GM21423 (cell line): Measurements from ENCODE around the gene AKAP6.
"Not testable (repeated sequence)": the region's sequence is repeated elsewhere in the genome, so short reads cannot be mapped to it uniquely, and the experiment has no call there.

Source experiments
- ATAC-seq: cut with Tn5 transposase; IDR thresholded peaks from one replicate; pipeline ENCODE4 v1.9.1; 2021; ENCODE audit warnings: mild to moderate bottlenecking, moderate library complexity; ENCODE audit not compliant: unreplicated experiment

Gene AKAP6

DNA sequence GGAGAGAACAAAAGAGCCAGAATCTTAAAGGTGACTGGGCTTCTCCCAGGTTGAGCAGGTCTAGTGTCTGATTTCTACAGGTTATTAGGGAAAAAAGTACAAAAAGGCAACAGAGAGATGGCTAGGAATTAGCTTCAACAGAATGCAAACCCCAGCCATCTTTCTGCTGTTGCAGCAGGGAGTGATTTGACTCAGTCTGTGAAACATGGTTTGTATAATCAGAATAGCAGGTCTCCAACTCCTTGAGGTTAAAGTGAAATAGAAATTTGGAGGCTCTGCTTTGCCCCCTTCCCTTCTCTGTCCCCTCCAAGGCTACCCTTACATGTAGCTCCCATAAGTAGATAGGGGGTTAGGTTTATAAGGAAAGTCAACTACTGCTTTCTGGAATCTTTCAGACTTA, 105.8 kb downstream of the AKAP6 start:
- ATAC-seq = no peak

DNA sequence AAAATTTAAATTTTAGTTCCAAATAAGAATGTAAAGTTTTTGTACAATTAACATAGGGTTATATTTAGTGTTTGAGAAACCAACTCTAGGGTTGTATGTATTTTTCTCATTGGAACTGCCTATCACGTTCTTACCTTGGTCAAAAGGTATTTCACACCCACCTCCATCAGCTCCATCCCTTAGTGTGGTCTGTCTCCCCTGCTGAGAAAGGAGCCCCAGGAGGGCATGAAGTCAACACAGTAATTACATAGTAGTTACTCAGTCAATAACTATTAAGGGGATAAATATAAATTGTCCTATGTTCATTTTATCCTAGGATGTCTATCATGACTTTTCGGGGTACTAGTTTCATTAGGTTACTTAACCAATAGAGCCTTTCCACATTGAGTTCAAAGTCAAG, 106.3 kb downstream of the AKAP6 start:
- no peak for ATAC-seq

DNA sequence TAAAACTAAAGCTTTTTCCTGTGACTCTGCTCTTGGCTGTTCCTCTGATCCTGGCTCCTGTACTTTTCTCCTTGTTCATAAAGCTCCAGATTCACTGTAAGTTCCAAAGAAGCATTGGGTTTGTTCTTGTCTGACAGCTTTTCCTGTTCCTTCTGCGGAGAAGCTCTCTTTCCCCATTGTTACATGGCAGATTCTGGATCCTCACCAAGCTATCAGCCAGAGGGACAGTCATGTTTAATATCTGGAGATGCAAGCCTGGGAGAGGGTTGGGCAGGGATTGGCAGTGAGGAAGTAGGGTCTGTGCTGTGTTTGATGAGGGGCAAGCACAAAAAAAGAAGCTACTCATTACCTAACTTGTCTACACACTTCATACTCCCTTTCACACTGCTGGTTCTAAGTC, 107.9 kb downstream of the AKAP6 start:
- no peak for ATAC-seq

DNA sequence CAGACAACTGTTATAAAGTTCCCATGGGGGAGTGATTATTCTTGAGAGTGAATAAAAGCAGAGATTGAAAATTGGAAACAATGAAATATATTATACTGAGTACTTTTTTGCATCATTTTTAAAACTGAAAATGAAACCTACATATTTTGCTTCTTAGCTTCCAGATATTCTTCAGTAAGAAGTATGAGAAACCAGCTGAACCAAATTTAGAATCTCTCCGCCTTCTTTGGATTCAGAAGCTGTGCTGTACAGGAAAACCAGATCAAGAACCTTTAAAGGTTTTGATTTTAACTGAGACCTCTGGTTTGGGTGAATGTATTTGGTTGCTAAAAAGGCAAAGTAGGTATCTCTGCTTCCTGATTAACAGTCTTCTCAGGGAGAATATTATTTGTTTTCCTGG, 109.4 kb downstream of the AKAP6 start:
- ATAC-seq = no peak

DNA sequence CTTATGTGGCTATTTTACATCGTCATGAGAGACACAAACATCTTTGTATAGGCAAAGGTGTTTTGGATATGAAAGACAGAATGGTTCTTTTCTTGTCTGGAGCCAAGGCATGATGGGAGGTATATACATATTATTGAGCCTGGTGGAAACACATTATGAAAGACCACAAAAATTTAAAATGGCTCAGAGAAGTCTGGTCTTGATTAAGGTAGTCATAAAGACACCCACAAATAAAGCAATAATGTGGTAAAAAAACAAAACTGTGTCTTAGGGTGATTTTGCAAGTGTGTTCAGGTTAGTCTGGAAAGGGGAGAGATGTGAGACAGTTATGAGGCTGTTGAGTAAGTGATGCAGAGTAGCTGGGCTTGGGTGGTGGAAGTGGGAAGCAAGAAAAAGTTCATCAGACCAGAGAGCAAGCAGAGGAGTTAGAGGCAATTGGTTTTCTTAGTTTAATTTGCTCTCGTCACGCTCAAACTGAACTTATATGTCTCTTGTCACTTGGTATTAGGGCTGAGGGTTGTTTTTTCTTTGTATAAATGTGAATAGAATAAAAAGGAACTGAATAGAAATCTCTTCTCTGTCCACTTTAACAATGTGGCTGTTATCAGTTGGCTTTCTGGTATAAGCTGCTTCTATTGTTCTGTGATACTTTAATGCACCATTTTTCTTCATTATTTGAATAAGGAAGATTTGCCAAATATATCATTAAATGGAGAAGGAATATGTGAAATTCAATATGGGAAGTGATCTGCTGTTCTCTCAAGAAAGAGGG, 115.0 kb downstream of the AKAP6 start:
- no peak for ATAC-seq

DNA sequence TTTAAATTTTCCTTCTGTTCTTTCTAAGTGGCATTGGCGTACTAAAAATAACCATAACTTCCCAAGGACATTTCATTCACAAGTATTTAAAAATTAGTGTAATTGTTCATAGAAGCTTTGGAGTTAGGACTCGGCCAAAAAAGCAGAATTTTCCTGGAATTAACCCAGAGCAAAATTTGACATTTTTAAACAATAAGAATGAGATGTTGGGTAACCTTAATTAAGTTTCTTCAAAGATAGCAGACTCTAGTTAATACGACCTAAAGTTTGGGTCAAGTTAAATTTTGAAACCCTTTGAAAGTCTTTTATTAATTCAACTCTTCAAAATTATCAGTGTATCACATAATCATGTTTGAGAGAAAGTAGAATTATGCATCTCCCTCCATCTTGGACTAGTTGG, 118.3 kb downstream of the AKAP6 start:
- no peak for ATAC-seq

DNA sequence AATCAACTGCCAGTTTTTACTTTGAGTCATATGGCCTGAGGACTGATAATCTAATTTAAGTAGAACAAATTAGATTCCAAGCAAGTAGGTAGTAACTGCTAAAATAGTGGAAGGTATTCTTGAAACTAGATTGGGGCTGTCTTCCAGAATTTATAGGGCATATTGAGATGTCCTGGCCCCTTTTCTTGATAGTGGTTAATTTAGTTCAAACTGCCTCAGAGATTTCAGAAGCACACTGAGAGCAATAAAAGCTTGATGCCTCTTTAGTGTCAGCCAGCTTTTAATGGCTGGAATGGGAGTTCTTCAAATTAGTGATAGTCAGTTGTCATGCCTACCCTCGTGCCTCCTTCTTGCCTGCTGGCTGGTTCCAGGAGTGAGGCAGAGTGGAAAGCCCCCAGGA, 120.5 kb downstream of the AKAP6 start:
- no peak for ATAC-seq

DNA sequence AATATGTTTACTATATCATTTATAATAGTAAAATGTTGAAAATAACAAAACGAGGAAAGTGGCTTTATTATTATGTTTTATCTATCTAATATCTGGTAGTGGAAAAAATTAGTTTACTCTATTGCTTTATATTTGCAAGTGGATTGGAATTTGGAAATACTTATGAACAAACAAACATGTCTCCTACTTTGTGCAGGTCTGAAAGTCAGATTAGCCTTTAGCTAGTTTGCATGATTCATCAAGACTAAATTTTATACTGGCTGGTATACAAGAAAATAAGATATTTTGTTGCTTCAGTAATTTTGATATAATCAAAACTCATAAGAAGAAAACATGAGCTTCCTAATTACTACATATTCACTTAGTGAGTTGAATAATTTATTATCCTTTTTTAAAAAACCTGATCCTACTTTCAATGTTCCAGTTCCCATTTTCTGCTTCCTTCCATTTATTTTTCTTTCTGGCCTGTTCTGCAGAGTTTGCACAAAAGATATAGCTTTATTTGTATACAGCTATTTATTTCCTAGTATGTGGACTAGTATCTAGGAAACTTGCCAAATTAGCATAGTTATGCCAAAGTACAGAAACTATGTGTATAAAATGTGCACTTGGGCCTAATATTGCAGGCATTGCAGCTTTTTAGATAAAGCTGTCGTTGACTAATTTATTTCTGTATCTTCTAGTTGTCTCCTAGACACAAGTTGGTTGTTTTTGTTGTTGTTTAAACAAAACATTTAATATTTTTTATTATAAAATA, 122.0 kb downstream of the AKAP6 start:
- no peak for ATAC-seq

DNA sequence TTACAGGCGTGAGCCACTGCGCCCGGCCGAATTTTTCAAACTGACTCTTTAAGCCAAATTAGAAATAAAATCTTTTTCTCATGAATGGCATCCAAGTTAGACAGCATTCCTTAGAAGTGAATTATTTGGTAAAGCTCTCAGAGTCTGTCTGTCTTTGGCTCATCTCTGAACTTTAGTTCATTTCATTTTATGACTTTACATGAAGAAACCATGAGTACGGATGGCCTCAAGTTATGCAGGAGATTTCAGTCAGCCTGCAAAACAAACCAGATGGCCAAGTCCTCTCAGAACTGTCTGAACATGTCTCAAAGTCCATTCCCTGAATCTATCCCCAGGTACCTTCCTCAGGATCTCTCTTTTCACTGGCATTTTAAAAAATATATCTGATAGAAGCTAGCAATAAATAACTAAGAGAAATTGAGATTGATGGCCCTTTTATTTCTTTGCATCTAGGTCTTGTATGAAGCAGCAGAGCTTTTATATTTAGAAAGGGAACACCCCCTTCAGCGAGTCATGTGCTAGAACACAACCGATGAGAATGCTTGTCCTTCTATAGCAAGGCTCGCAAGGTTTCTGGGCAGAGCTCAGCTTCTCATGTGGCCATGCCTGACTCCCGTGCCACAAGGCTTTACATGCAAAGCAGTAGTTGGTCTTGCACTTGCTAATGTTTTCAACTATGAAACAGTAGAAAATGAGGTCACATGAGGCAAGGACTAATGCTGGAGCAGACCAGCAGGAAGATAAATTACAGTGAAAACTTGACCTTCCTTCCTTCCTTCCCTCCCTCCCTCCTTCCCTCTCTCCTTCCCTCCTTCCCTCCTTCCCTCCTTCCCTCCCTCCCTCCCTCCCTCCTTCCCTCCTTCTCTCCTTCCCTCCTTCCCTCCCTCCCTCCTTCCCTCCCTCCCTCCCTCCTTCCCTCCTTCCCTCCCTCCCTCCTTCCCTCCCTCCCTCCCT, 125.0 kb downstream of the AKAP6 start:
- ATAC-seq = no peak

DNA sequence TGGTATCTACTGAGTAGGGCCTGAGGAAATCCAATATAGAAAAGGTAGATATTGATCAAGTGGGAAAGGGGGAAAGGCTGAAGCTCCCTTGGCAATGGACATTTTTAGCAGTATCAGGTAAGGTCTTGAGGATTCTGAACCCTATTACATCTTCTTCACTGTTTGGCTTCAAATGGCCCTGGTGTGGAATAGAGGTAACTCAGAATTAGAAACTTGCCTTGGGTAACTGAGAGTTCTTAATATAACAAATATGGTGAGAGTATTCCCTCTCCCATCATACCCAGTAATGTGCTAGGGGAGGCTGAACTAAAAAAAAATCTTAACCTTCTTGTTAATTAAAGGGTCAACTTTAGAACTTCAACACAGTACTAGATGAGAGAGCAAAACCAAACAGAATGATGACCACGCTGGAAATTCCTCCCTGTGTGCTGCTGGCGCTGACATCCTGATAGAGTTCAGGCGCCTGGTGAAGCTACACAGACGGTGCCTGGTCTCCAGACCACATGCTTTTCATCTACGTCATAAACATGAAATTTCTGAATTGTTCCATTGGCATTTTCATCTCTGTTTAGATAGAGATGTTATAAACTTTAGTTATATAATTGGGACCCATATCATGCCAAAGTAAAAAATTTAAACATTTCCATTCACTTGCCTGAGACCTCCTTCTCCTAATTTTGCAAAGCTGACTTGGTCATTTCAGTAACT, 128.3 kb downstream of the AKAP6 start:
- no peak for ATAC-seq

DNA sequence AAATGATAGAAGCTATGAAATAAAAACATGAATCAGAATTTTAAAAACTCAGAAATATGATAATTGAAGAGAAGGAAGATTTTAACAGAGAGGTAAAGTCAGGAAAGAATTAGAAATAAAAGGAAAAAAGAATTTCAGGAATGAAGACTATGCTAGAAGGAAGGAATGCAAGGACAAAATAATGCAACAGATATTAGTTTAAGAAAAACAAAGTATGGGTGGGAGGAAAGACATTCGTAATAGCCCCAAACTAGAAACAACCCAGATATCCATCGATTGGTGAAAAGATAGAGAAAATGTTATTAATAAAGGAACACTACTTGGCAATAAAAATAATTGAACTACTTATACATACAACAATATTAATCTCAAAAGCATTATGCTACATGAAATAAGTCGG, 129.6 kb downstream of the AKAP6 start:
- ATAC-seq = no peak

DNA sequence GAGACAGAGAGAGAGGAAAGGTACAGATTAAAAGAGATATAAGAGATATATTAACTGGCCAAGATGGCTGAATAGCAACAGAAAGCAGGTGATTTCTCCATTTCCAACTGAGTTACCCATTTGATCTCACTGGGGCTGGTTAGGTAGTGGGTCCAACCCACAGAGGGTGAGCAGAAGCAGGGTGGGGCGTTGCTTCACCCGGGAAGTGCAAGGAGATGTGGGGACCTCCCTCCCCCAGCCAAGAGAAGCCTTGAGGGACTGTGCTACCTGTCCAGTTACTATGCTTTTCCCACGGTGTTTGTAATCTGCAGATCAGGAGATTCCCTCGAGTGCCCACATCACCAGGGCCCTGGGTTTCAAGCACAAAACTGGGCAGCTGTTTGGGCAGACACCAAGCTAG, 131.2 kb downstream of the AKAP6 start:
- ATAC-seq = no peak

DNA sequence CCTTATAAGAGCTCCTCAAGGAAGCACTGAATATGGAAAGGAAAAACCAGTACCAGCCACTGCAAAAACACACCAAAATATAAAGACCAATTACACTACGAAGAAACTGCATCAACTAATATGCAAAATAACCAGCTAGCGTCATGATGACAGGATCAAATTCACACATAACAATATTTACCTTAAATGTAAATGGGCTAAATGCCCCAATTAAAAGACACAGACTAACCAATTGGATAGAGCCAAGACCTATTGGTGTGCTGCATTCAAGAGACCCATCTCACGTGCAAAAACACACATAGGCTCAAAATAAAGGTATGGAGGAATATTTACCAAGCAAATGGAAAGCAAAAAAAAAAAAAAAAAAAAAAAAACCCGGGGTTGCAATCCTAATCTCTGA, 133.5 kb downstream of the AKAP6 start:
- not testable (repeated sequence) for ATAC-seq

DNA sequence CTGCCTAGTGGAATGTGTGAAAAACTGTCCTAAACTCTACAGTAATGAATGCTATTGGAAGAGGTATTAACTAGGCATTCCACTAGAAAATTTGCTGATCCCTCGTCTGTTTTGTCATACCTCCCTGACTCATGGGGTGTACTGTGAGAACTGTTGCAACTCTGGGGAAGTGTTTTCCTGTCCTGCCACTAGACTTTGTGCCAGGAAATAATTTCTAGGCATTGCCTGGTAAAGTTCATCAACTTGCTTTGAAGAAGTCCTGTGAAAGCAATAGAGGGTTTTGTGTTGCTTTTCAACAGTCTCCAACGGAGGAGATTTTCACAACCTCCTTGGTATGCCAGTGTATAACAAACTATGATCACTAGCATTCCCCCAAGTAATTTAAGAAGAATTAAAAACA, 139.9 kb downstream of the AKAP6 start:
- ATAC-seq = no peak

DNA sequence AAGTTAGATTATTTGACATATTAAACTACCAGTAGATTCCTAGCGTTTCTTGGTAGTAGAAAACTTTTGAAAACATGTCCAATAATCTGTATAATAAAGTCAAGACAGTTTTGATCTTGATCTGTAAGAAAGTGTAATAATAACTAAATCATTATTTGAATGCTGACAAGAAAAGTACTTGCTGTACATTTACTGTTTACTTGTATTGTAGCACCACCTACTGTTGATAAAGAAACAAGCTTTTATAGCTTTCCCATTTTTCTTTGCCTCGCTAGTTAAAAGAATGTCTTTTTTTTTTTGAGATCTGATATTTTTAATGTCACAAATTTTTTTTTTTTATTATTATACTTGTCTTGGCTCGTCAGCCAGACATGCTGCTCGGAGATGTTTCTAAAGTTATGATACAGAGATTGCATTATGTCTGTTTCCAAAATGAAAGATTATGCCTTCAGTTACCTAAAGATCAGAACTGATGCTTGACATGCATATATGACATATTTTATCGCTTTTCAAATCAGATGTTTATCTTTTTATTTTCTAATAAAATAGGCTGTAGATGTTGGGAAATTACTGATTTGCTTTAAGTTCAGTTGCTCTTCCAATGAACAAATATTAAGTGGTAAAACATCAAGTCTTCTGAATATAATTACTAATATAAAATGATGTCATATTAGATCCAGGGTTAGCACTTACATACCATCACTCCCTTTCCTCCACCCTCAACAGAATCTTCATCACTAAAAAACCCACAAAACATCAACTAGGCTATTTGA, 140.5 kb downstream of the AKAP6 start:
- no peak for ATAC-seq

DNA sequence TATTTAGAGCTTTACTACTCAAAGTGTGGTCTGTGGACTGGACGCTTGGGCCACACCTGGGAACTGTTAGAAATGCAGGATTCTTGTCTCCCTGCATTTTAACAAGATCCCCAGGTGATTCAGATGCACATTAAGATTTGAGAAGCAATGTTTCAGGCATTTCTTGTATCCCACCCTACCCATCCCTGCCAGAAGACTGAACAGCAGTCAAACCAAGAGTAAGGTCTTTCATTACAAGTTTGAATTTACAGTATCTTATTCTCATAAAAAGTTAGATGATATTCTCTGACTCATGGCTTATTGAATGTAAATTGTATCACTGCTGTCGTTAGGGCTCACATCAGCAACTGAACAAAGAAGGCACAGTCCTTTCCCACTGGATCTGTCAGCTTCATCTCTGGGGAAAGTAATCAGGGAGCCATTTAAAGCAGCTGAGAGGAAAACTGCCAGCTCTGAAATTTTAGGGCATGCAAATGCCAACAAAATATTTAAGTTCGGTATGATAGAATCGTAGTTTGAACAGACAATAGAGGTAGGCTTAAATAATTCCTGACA, 141.1 kb downstream of the AKAP6 start:
- ATAC-seq = no peak

DNA sequence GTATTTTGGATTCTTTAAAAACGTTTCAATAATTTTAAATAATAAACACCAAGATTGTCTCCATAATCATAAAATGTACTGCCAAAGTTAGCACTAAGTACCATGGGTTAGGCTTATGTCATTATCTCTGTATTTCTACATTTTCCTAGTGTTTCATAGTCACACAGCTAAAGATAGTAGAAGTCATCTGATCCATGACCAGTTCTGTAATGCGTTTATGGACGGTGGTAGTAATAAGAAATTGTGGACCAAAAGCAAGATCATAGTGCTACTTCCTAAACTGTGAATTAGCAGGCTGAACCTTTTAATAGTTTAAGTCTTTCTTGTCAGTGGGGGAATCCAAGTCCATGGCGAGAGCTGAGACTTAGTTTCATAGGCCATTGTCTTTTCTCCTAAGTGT, 142.1 kb downstream of the AKAP6 start:
- no peak for ATAC-seq

DNA sequence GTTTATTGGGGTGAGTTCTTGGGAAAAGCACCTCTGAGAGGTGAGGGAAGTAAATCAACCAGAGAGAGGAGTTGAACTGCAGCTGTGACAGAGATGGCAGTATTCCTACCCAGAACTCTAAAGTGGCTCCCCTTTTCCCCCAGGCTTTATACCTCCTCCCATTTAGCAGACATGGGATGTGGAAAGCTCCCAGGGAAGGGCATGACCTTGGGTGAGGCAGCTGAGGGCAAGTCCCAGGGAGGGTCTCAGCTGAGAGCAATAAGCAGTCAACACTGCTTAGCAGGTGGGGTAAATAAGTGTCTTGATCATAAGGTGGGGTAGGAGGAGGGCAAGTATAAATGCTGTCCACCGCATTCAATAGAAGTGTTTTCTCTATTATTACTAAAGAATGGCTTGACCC, 143.0 kb downstream of the AKAP6 start:
- no peak for ATAC-seq

DNA sequence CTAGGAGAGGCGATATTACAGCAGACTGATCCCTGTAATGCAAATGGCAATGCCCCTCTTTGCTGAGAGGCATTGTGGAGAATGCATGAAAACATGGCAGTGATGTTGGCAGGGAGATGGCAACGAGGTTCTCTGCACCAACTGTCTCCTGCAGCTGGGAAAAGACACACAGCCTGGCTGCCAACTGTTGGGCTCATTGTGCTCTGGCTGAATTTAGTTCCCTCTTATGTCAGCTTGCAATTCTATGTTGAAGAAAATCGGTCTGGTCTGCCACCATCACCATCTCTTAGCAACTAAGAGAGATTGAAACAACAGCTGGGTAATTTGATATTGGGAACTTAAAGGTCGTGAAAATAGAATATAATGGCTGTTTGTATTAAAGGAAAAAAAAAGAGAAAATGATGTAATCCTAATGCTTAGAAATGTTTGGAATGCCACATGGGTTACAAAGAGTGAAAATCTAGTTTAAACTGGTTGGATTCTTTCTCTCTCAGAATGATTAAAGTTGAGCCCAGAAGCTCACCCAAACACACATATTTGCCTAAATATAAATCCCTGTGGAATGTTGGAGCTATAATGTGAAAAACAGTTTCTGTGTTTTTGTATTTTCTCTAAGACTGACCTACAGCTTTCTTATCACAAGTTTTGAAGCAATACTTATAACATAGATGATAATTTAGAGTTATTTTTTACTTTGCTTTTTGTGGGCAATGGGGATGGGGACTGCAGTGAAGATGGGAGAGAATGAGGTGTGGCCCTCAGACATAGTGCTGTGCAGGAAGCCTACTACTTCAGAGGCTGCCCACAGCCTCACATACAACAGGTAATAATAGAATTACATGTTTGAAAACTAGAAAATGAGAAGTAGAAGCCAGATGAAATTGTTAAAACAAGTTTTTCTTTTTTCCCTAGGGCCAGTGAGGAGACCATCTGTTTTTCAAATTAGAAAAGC, 143.7 kb downstream of the AKAP6 start:
- ATAC-seq = no peak
